ENCODE measurements around the gene NTRK2. TPM values are rescaled to one million over a fixed set of nuclear protein-coding genes. Genes with fewer than 3 reads are reported as not detected.

NTRK2 gene
- total RNA-seq, 1 donor from 2014 or later = 0.98 TPM

- Histone ChIP-seq H3K27ac (no peak overlapping the region), H3K4me1 (peaks cover 7% of the 10 kb centered on the region), H3K27me3 (no peaks in the 10 kb centered on the region), H3K4me3 (no peak overlapping the region), H3K36me3 (no peaks in the 10 kb centered on the region), H3K9me3 (no peaks in the 10 kb centered on the region)
- intact Hi-C loops (cut with DNase I) = no loop called here
- TF ChIP-seq CTCF (IDR thresholded peaks at IDR 0.05) = no peak
- ATAC-seq (peak; percentile 30), DNase-seq (no peak)
These were observed 182.5 kb downstream of the NTRK2 start for GRCh38 chr9:84851935-84852585.

GRCh38 chr9:84852617-84853301 lies 183.2 kb downstream of the NTRK2 start:
- intact Hi-C loops (cut with DNase I) = no loop called here
- Histone ChIP-seq H3K4me1 (peaks cover 7% of the 10 kb centered on the region), H3K36me3 (no peaks in the 10 kb centered on the region), H3K27ac (no peak overlapping the region), H3K27me3 (no peaks in the 10 kb centered on the region), H3K4me3 (no peak overlapping the region), H3K9me3 (no peaks in the 10 kb centered on the region)
- no peak for ATAC-seq
- DNase-seq = no peak
- TF ChIP-seq CTCF (IDR thresholded peaks at IDR 0.05) = no peak

GRCh38 chr9:84856181-84856632 lies 186.7 kb downstream of the NTRK2 start:
- Histone ChIP-seq H3K9me3 (no peaks in the 10 kb centered on the region), H3K27me3 (no peaks in the 10 kb centered on the region), H3K4me1 (peaks cover 7% of the 10 kb centered on the region), H3K4me3 (no peak overlapping the region), H3K36me3 (no peaks in the 10 kb centered on the region), H3K27ac (no peak overlapping the region)
- ATAC-seq (no peak), DNase-seq (no peak)
- intact Hi-C loops (cut with DNase I) = no loop called here
- TF ChIP-seq CTCF (IDR thresholded peaks at IDR 0.05) = no peak

- no peaks in the 10 kb centered on the region for H3K36me3 ChIP-seq
- H3K4me3 ChIP-seq = no peak overlapping the region
- H3K27me3 ChIP-seq = no peaks in the 10 kb centered on the region
- no peak for TF ChIP-seq CTCF (IDR thresholded peaks at IDR 0.05)
- no peaks in the 10 kb centered on the region for H3K9me3 ChIP-seq
- DNase-seq (no peak), ATAC-seq (no peak)
- H3K4me1 ChIP-seq = peaks cover 5% of the 10 kb centered on the region
- H3K27ac ChIP-seq = no peak overlapping the region
- intact Hi-C loops (cut with DNase I) = no loop called here
These were observed 187.7 kb downstream of the NTRK2 start for GRCh38 chr9:84857211-84857610.

GRCh38 chr9:84858364-84858763 lies 188.8 kb downstream of the NTRK2 start:
- Histone ChIP-seq H3K4me3 (no peak overlapping the region), H3K9me3 (no peaks in the 10 kb centered on the region), H3K4me1 (peaks cover 5% of the 10 kb centered on the region), H3K36me3 (no peaks in the 10 kb centered on the region), H3K27me3 (no peaks in the 10 kb centered on the region), H3K27ac (no peak overlapping the region)
- intact Hi-C loops (cut with DNase I) = no loop called here
- DNase-seq (no peak), ATAC-seq (no peak)
- TF ChIP-seq CTCF (IDR thresholded peaks at IDR 0.05) = no peak
